ENCODE data around the gene AP5B1. TPM values are rescaled to one million over a fixed set of nuclear protein-coding genes. Genes with fewer than 3 reads are reported as not detected.

The AP5B1 gene
- total RNA-seq, 5 donors from 2014 or later (not counting 1 experiment from before 2014, with no cell fraction given) = 17.7 to 31.6 (median 30.1) TPM

- H3K4me1 ChIP-seq (ENCODE audit: control insufficient read depth in 1 of 2, extremely low read depth in 1 of 2, insufficient read depth in 2 of 2, low read length in 2 of 2) = peaks cover 2 to 15% of the 10 kb centered on the region in 2 experiments
- peaks cover 0 to 8% of the 10 kb centered on the region in 2 experiments for H3K27me3 ChIP-seq (replicated peaks in 1 of 2; ENCODE audit: control insufficient read depth in 2 of 2, extremely low read depth in 1 of 2, insufficient read depth in 2 of 2, low read length in 1 of 2)
- Mint-ChIP-seq H3K4me3 (peak overlapping the region; percentile 72 to 82 (median 81)), H3K4me1 (peaks cover 12 to 17% (median 16%) of the 10 kb centered on the region in 3 donors), H3K9me3 (no peaks in the 10 kb centered on the region), H3K27me3 (no peaks in the 10 kb centered on the region), H3K27ac (peak overlapping the region; percentile 66 to 72), H3K36me3 (no peaks in the 10 kb centered on the region)
- WGBS (ENCODE audit: insufficient coverage) = 4% methylated on average over 70 of the region's 74 CpGs
- ChIA-PET POLR2A (no interaction called here), CTCF (interaction anchor here (0.6 to 3.0 kb wide), 23 partner anchors 9 to 707 kb away, joined by 3 to 20 read pairs (median 5); partner anchors contain the start of genes AP5B1 (in 1 of the 2), FIBP (in 1 of the 2), KAT5 (in 1 of the 2) and RNASEH2C (in 1 of the 2))
- ATAC-seq (replicated peaks in 1 of 4) = peak; percentile 93 to 99 (median 96)
- peak overlapping the region; percentile 51 for H3K27ac ChIP-seq (ENCODE audit: low read length)
- no peaks in the 10 kb centered on the region for H3K9me3 ChIP-seq
- H3K4me3 ChIP-seq (ENCODE audit: control insufficient read depth in 1 of 2, extremely low read depth in 1 of 2, low read length in 1 of 2) = peak overlapping the region; percentile 46 to 71
- DNase-seq = peak; percentile 68 to 97 (median 89)
- H3K36me3 ChIP-seq (ENCODE audit: control insufficient read depth in 2 of 2, extremely low read depth in 1 of 2, insufficient read depth in 1 of 2, low read length in 1 of 2) = no peaks in the 10 kb centered on the region
Observed at GRCh38 chr11:65817835-65818680, 37.3 kb upstream of the AP5B1 start.

- peak overlapping the region; percentile 51 for H3K27ac ChIP-seq (ENCODE audit: low read length)
- Mint-ChIP-seq H3K36me3 (no peaks in the 10 kb centered on the region), H3K27me3 (no peaks in the 10 kb centered on the region), H3K9me3 (no peaks in the 10 kb centered on the region), H3K27ac (peak overlapping the region; percentile 35 to 66), H3K4me3 (peak overlapping the region; percentile 72 to 82 (median 81)), H3K4me1 (peaks cover 12 to 17% (median 16%) of the 10 kb centered on the region in 3 donors)
- POLR2A ChIA-PET = no interaction called here
- DNase-seq = no peak
- H3K9me3 ChIP-seq = no peaks in the 10 kb centered on the region
- no peak for ATAC-seq (replicated peaks in 1 of 4)
- H3K4me3 ChIP-seq (ENCODE audit: control insufficient read depth in 1 of 2, extremely low read depth in 1 of 2, low read length in 1 of 2) = peak overlapping the region; percentile 46 to 71
- peaks cover 0 to 4% of the 10 kb centered on the region in 2 experiments for H3K27me3 ChIP-seq (replicated peaks in 1 of 2; ENCODE audit: control insufficient read depth in 2 of 2, extremely low read depth in 1 of 2, insufficient read depth in 2 of 2, low read length in 1 of 2)
- no peaks in the 10 kb centered on the region for H3K36me3 ChIP-seq (ENCODE audit: control insufficient read depth in 2 of 2, extremely low read depth in 1 of 2, insufficient read depth in 1 of 2, low read length in 1 of 2)
- peaks cover 2 to 15% of the 10 kb centered on the region in 2 experiments for H3K4me1 ChIP-seq (ENCODE audit: control insufficient read depth in 1 of 2, extremely low read depth in 1 of 2, insufficient read depth in 2 of 2, low read length in 2 of 2)
- CTCF ChIA-PET = interaction anchor here (0.5 to 3.0 kb wide), 22 partner anchors 9 to 707 kb away, joined by 3 to 20 read pairs (median 5); partner anchors contain the start of genes AP5B1 (in 1 of the 2), FIBP (in 1 of the 2) and KAT5 (in 1 of the 2)
- WGBS (ENCODE audit: insufficient coverage) = 80% methylated on average over 1 of the region's 5 CpGs
Observed at GRCh38 chr11:65817312-65817834, 36.6 kb upstream of the AP5B1 start.

- WGBS (ENCODE audit: insufficient coverage) = 100% methylated on average over 3 of the region's 3 CpGs
- Mint-ChIP-seq H3K27ac (no peak overlapping the region), H3K4me3 (peak overlapping the region; percentile 45 to 81 (median 55)), H3K9me3 (no peaks in the 10 kb centered on the region), H3K4me1 (peaks cover 12 to 17% (median 16%) of the 10 kb centered on the region in 3 donors), H3K36me3 (no peaks in the 10 kb centered on the region), H3K27me3 (no peaks in the 10 kb centered on the region)
- no peak overlapping the region for H3K4me3 ChIP-seq (ENCODE audit: control insufficient read depth in 1 of 2, extremely low read depth in 1 of 2, low read length in 1 of 2)
- DNase-seq (no peak), ATAC-seq (replicated peaks in 1 of 4) (no peak)
- ChIA-PET POLR2A (no interaction called here), CTCF (interaction anchor here (0.6 to 3.0 kb wide), 4 partner anchors 33 to 37 kb away, joined by 3 to 13 read pairs (median 10); partner anchors contain the start of gene AP5B1 (in 1 of the 2))
- no peaks in the 10 kb centered on the region for H3K36me3 ChIP-seq (ENCODE audit: control insufficient read depth in 2 of 2, extremely low read depth in 1 of 2, insufficient read depth in 1 of 2, low read length in 1 of 2)
- no peak overlapping the region for H3K27ac ChIP-seq (ENCODE audit: low read length)
- H3K4me1 ChIP-seq (ENCODE audit: control insufficient read depth in 1 of 2, extremely low read depth in 1 of 2, insufficient read depth in 2 of 2, low read length in 2 of 2) = peaks cover 2 to 15% of the 10 kb centered on the region in 2 experiments
- no peaks in the 10 kb centered on the region for H3K9me3 ChIP-seq
- H3K27me3 ChIP-seq (replicated peaks in 1 of 2; ENCODE audit: control insufficient read depth in 2 of 2, extremely low read depth in 1 of 2, insufficient read depth in 2 of 2, low read length in 1 of 2) = peaks cover 0 to 4% of the 10 kb centered on the region in 2 experiments
Observed at GRCh38 chr11:65816696-65817095, 35.9 kb upstream of the AP5B1 start.

- DNase-seq = no peak
- peaks cover 12 to 21% (median 16%) of the 10 kb centered on the region in 3 donors for H3K4me1 Mint-ChIP-seq
- POLR2A ChIA-PET = no interaction called here
Observed at GRCh38 chr11:65814986-65815565, 34.3 kb upstream of the AP5B1 start.

GRCh38 chr11:65814131-65814985, 33.6 kb upstream of the AP5B1 start:
- Histone ChIP-seq H3K27me3 (replicated peaks in 1 of 2; ENCODE audit: control insufficient read depth in 2 of 2, extremely low read depth in 1 of 2, insufficient read depth in 2 of 2, low read length in 1 of 2) (peaks cover 0 to 3% of the 10 kb centered on the region in 2 experiments), H3K27ac (ENCODE audit: low read length) (no peak overlapping the region), H3K4me3 (ENCODE audit: control insufficient read depth in 1 of 2, extremely low read depth in 1 of 2, low read length in 1 of 2) (no peak overlapping the region), H3K4me1 (ENCODE audit: control insufficient read depth in 1 of 2, extremely low read depth in 1 of 2, insufficient read depth in 2 of 2, low read length in 2 of 2) (peaks cover 2 to 15% of the 10 kb centered on the region in 2 experiments), H3K9me3 (no peaks in the 10 kb centered on the region), H3K36me3 (ENCODE audit: control insufficient read depth in 2 of 2, extremely low read depth in 1 of 2, insufficient read depth in 1 of 2, low read length in 1 of 2) (no peaks in the 10 kb centered on the region)
- WGBS (ENCODE audit: insufficient coverage) = 85% methylated on average over 6 of the region's 18 CpGs
- DNase-seq (no peak), ATAC-seq (replicated peaks in 1 of 4) (no peak)
- Mint-ChIP-seq H3K36me3 (no peaks in the 10 kb centered on the region), H3K9me3 (no peaks in the 10 kb centered on the region), H3K27ac (no peak overlapping the region), H3K4me1 (peaks cover 12 to 21% (median 16%) of the 10 kb centered on the region in 3 donors), H3K27me3 (no peaks in the 10 kb centered on the region), H3K4me3 (no peak overlapping the region)
- CTCF ChIA-PET = interaction anchor here in 1 of 2 donors (1.1 kb wide), 1 partner anchor 34 kb away, joined by 3 read pairs; no protein-coding TSS in a partner anchor
- POLR2A ChIA-PET = no interaction called here

More at GRCh38 chr11:65814986-65815565, 34.3 kb upstream of the AP5B1 start:
- peaks cover 2 to 15% of the 10 kb centered on the region in 2 experiments for H3K4me1 ChIP-seq (ENCODE audit: control insufficient read depth in 1 of 2, extremely low read depth in 1 of 2, insufficient read depth in 2 of 2, low read length in 2 of 2)
- H3K27ac ChIP-seq (ENCODE audit: low read length) = no peak overlapping the region
- no peak overlapping the region for H3K4me3 ChIP-seq (ENCODE audit: control insufficient read depth in 1 of 2, extremely low read depth in 1 of 2, low read length in 1 of 2)
- peaks cover 0 to 3% of the 10 kb centered on the region in 2 experiments for H3K27me3 ChIP-seq (replicated peaks in 1 of 2; ENCODE audit: control insufficient read depth in 2 of 2, extremely low read depth in 1 of 2, insufficient read depth in 2 of 2, low read length in 1 of 2)
- no peaks in the 10 kb centered on the region for H3K36me3 Mint-ChIP-seq
- no peak overlapping the region for H3K4me3 Mint-ChIP-seq
- H3K27me3 Mint-ChIP-seq = no peaks in the 10 kb centered on the region
- ATAC-seq (replicated peaks in 1 of 4) = no peak
- H3K27ac Mint-ChIP-seq = no peak overlapping the region
- no peaks in the 10 kb centered on the region for H3K9me3 Mint-ChIP-seq
- CTCF ChIA-PET = no interaction called here
- H3K36me3 ChIP-seq (ENCODE audit: control insufficient read depth in 2 of 2, extremely low read depth in 1 of 2, insufficient read depth in 1 of 2, low read length in 1 of 2) = no peaks in the 10 kb centered on the region
- no peaks in the 10 kb centered on the region for H3K9me3 ChIP-seq
- WGBS (ENCODE audit: insufficient coverage) = 95% methylated on average over 8 of the region's 16 CpGs
